Measurements from ENCODE around the gene TGFB1.

TGFB1 gene

DNA sequence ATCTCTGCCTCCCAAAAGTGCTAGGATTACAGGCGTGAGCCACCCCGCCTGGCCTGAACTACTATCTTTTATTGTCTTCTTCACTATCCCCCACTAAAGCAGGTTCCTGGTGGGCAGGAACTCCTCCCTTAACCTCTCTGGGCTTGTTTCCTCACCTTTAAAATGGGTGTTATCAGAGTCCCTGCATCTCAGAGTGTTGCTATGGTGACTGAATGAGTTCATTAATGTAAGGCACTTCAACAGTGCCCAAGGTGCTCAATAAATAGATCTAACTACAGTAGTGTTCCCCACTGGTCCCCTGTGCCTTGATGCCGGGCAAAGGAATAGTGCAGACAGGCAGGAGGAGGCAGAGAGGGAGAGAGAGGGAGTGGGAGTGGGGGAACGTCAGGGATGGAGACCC is 23.2 kb downstream of the TGFB1 start:
- no peak overlapping the region for H3K27ac ChIP-seq (ENCODE audit: low read depth in 2 of 2, low read length in 2 of 2)
- no peak overlapping the region for H3K9ac ChIP-seq (ENCODE audit: low read depth in 1 of 2, low read length in 2 of 2)
- H3K9me3 ChIP-seq (ENCODE audit: control insufficient read depth in 2 of 2, low read length in 2 of 2): no peaks in the 10 kb centered on the region

DNA sequence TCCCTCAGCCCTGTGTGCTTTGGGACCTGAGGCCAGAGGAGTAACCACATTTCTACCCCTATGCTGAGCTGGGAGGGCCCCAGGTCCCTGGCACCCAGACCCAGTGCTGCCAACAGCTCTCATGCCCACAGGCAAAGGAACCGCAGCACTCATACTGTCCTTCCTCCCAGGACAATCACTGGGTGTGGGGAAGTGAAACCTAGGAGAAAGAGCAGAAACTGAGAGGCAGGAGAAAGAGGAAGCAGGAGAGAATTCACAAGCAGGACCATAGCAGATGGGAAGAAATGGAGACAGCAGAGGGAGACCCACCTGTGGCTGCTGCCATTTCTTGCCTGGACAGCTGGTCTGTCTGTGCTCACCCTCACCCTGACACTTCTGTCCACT is 24.9 kb downstream of the TGFB1 start:
- H3K4me3 ChIP-seq (ENCODE audit: low read length in 2 of 2): peak overlapping the region in 1 of 2 donors; percentile 70
- H3K9ac ChIP-seq (ENCODE audit: low read depth in 1 of 2, low read length in 2 of 2): peak overlapping the region in 1 of 2 donors; percentile 6
- H3K4me1 ChIP-seq (ENCODE audit: control insufficient read depth in 2 of 2, insufficient read depth in 2 of 2, low read length in 2 of 2): peaks cover 48 to 49% of the 10 kb centered on the region in 2 donors
- H3K36me3 ChIP-seq (ENCODE audit: control insufficient read depth in 2 of 2, insufficient read depth in 2 of 2, low read length in 2 of 2): peaks cover 5 to 8% of the 10 kb centered on the region in 2 donors
- H3K9me3 ChIP-seq (ENCODE audit: control insufficient read depth in 2 of 2, low read length in 2 of 2): no peaks in the 10 kb centered on the region
- H3K27me3 ChIP-seq (ENCODE audit: control insufficient read depth in 2 of 2, insufficient read depth in 2 of 2, low read length in 2 of 2): peaks cover 4 to 13% of the 10 kb centered on the region in 2 donors
- peak overlapping the region; percentile 75 to 78 for H3K27ac ChIP-seq (ENCODE audit: low read depth in 2 of 2, low read length in 2 of 2)

More for the DNA sequence above, 23.2 kb downstream of the TGFB1 start:
- Histone ChIP-seq H3K4me1 (ENCODE audit: control insufficient read depth in 2 of 2, insufficient read depth in 2 of 2, low read length in 2 of 2) (peaks cover 37 to 41% of the 10 kb centered on the region in 2 donors), H3K4me3 (ENCODE audit: low read length in 2 of 2) (no peak overlapping the region), H3K36me3 (ENCODE audit: control insufficient read depth in 2 of 2, insufficient read depth in 2 of 2, low read length in 2 of 2) (peaks cover 5 to 8% of the 10 kb centered on the region in 2 donors), H3K27me3 (ENCODE audit: control insufficient read depth in 2 of 2, insufficient read depth in 2 of 2, low read length in 2 of 2) (peaks cover 4 to 13% of the 10 kb centered on the region in 2 donors)

DNA sequence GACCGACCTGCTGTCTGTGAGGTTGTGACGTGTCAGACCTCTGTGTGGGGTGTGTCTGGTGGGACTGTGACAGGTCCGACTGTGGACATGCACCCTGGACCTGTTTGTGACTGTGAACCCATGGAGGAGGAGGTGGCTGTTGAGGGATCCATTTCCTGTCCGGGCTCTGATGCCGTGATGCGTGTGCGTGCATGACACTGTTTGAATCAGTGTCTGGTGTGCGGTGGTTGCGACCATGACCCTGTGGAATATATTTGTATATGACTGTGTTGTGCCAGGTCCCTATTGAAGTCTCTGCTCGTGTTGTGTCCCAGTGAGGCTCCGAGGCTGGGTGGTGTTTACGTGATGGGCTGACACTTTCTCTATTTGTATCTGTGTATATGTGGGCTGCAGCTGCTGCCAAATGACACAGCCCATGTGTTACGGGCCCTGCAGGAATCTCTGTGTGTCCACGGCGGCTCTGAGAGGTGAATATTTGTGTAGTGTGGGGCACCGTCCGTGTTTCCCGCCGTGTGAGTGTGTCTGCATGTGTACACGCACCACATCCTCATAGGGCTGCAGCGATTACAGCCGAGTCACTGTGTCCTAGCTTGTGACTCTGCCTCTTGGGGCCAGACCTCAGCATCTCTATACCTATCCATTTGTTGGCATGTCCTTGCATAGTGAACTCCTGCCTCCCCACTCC is 25.4 kb downstream of the TGFB1 start:
- peaks cover 4 to 13% of the 10 kb centered on the region in 2 donors for H3K27me3 ChIP-seq (ENCODE audit: control insufficient read depth in 2 of 2, insufficient read depth in 2 of 2, low read length in 2 of 2)
- H3K9ac ChIP-seq (ENCODE audit: low read depth in 1 of 2, low read length in 2 of 2): peak overlapping the region; percentile 61 to 64
- no peaks in the 10 kb centered on the region for H3K9me3 ChIP-seq (ENCODE audit: control insufficient read depth in 2 of 2, low read length in 2 of 2)
- peak overlapping the region; percentile 75 to 78 for H3K27ac ChIP-seq (ENCODE audit: low read depth in 2 of 2, low read length in 2 of 2)
- H3K4me1 ChIP-seq (ENCODE audit: control insufficient read depth in 2 of 2, insufficient read depth in 2 of 2, low read length in 2 of 2): peaks cover 49 to 55% of the 10 kb centered on the region in 2 donors
- peak overlapping the region; percentile 57 to 70 for H3K4me3 ChIP-seq (ENCODE audit: low read length in 2 of 2)
- H3K36me3 ChIP-seq (ENCODE audit: control insufficient read depth in 2 of 2, insufficient read depth in 2 of 2, low read length in 2 of 2): peaks cover 5 to 8% of the 10 kb centered on the region in 2 donors

DNA sequence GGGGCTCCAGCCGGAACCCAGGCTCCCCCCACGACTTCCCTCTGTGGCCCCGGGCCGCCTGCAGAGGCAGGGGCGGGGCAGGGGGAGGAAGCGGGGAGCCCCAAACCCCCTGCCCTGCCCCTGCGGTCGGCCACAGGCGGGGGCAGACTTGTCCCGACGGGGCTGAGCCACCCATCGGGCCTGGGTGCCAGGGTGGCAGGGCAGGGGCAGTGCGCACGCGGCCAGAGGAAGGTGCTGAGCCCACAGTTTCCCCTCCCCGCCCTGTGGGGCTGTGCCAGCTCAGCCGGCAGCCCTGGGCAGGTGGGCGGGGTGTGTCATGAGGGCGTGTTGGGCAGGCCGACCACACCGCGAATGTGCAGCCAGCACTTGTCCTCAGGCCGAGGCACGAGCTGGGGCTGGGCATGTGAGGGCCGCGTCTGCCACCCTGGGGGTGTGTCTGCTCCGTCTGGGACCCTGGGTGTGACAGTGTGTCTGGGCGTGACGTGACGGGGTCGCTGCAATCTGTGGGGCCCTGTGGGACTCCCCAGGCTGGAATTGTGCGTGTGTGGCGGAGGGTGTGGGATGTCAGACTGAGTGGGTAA is 26.1 kb downstream of the TGFB1 start:
- peak overlapping the region; percentile 57 to 70 for H3K4me3 ChIP-seq (ENCODE audit: low read length in 2 of 2)
- H3K4me1 ChIP-seq (ENCODE audit: control insufficient read depth in 2 of 2, insufficient read depth in 2 of 2, low read length in 2 of 2): peaks cover 55 to 61% of the 10 kb centered on the region in 2 donors
- no peaks in the 10 kb centered on the region for H3K9me3 ChIP-seq (ENCODE audit: control insufficient read depth in 2 of 2, low read length in 2 of 2)
- H3K27ac ChIP-seq (ENCODE audit: low read depth in 2 of 2, low read length in 2 of 2): peak overlapping the region; percentile 75 to 78
- H3K9ac ChIP-seq (ENCODE audit: low read depth in 1 of 2, low read length in 2 of 2): peak overlapping the region; percentile 63 to 64
- peaks cover 4 to 13% of the 10 kb centered on the region in 2 donors for H3K27me3 ChIP-seq (ENCODE audit: control insufficient read depth in 2 of 2, insufficient read depth in 2 of 2, low read length in 2 of 2)
- H3K36me3 ChIP-seq (ENCODE audit: control insufficient read depth in 2 of 2, insufficient read depth in 2 of 2, low read length in 2 of 2): peaks cover 5 to 8% of the 10 kb centered on the region in 2 donors

DNA sequence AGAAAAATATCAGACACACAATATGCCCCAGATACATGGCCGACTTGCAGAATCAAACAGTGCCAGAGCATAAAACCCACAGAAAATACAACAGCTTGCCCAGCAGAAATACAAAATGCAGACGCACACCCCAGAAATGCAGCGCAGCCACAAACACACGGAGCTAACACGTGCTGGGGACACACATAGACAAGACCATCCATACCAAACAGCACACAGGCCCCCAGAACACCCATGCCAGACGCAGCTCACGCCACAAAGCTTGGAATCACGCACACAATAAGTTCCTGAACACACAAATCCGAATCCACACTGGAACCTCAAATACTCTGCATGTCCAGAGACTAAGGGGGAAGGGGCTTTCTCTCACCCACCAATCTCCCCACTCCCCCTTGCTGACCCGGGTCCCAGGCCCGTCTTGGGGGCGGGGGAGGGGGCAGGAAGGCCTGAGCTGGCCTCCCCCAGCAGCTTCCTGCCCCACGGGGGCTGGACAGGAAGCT is 26.6 kb downstream of the TGFB1 start:
- H3K4me3 ChIP-seq (ENCODE audit: low read length in 2 of 2): peak overlapping the region; percentile 44 to 70
- peaks cover 57 to 62% of the 10 kb centered on the region in 2 donors for H3K4me1 ChIP-seq (ENCODE audit: control insufficient read depth in 2 of 2, insufficient read depth in 2 of 2, low read length in 2 of 2)
- peak overlapping the region; percentile 63 to 64 for H3K9ac ChIP-seq (ENCODE audit: low read depth in 1 of 2, low read length in 2 of 2)
- H3K9me3 ChIP-seq (ENCODE audit: control insufficient read depth in 2 of 2, low read length in 2 of 2): no peaks in the 10 kb centered on the region
- H3K36me3 ChIP-seq (ENCODE audit: control insufficient read depth in 2 of 2, insufficient read depth in 2 of 2, low read length in 2 of 2): peaks cover 10% of the 10 kb centered on the region in 2 donors
- H3K27ac ChIP-seq (ENCODE audit: low read depth in 2 of 2, low read length in 2 of 2): peak overlapping the region; percentile 75 to 78
- peaks cover 4 to 13% of the 10 kb centered on the region in 2 donors for H3K27me3 ChIP-seq (ENCODE audit: control insufficient read depth in 2 of 2, insufficient read depth in 2 of 2, low read length in 2 of 2)

DNA sequence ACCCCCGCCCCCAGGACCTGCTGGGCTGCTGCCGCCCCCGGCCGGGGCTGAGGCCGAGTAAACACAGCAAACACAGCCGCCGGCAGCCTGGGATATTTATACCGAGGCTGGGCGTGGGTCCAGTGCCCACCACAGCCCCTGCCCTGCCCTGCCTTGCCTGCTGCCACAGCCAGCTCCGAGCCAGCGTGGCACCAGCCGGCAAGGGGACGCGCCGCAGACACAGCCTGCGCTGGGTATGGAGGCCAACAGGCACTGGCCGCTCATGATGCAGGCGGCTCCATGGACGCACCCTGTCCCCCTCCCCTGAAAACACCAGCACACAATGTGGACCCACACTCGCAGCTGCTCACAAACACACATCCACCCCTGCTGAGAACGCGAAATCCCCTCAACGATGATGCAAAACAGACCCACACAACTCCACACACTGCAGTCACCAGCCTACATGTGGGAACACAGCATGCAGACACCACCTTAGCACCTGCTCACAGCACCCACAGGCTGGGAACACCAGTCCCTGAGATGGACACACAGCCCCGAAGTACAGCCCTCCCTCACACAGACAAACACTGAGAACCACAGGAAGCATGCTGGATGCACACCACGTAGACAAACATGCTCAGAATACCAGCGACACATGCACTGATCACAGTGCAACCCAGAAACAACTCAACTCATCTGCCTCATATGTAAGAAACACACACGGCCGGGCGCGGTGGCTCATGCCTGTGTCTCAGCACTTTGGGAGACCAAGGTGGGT is 27.6 kb downstream of the TGFB1 start:
- Histone ChIP-seq H3K36me3 (ENCODE audit: control insufficient read depth in 2 of 2, insufficient read depth in 2 of 2, low read length in 2 of 2) (peaks cover 3 to 12% of the 10 kb centered on the region in 2 donors), H3K27ac (ENCODE audit: low read depth in 2 of 2, low read length in 2 of 2) (peak overlapping the region; percentile 75 to 83), H3K9ac (ENCODE audit: low read depth in 1 of 2, low read length in 2 of 2) (peak overlapping the region; percentile 40 to 47), H3K4me1 (ENCODE audit: control insufficient read depth in 2 of 2, insufficient read depth in 2 of 2, low read length in 2 of 2) (peaks cover 55 to 62% of the 10 kb centered on the region in 2 donors), H3K9me3 (ENCODE audit: control insufficient read depth in 2 of 2, low read length in 2 of 2) (no peaks in the 10 kb centered on the region), H3K4me3 (ENCODE audit: low read length in 2 of 2) (peak overlapping the region; percentile 10 to 48), H3K27me3 (ENCODE audit: control insufficient read depth in 2 of 2, insufficient read depth in 2 of 2, low read length in 2 of 2) (peaks cover 4 to 13% of the 10 kb centered on the region in 2 donors)

DNA sequence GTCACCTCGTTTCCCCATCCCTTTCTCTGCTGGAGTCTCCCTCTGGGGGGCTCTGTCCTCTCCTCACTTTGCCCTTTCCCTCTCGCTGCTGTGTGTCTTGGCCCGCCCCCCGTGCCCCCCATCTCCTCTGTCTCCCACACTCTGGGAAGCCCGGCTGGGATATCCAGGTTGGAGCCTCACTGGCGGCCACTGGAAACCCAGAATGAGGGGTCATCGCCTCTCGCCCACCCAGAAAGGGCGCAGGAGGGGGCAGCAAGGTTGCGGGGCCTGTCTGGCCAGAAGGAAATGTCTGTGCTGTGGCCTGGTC is 28.1 kb downstream of the TGFB1 start:
- peaks cover 7 to 16% of the 10 kb centered on the region in 2 donors for H3K36me3 ChIP-seq (ENCODE audit: control insufficient read depth in 2 of 2, insufficient read depth in 2 of 2, low read length in 2 of 2)
- peaks cover 54 to 62% of the 10 kb centered on the region in 2 donors for H3K4me1 ChIP-seq (ENCODE audit: control insufficient read depth in 2 of 2, insufficient read depth in 2 of 2, low read length in 2 of 2)
- H3K4me3 ChIP-seq (ENCODE audit: low read length in 2 of 2): peak overlapping the region in 1 of 2 donors; percentile 10
- H3K27ac ChIP-seq (ENCODE audit: low read depth in 2 of 2, low read length in 2 of 2): peak overlapping the region; percentile 75 to 83
- H3K9ac ChIP-seq (ENCODE audit: low read depth in 1 of 2, low read length in 2 of 2): peak overlapping the region in 1 of 2 donors; percentile 40
- no peaks in the 10 kb centered on the region for H3K9me3 ChIP-seq (ENCODE audit: control insufficient read depth in 2 of 2, low read length in 2 of 2)
- H3K27me3 ChIP-seq (ENCODE audit: control insufficient read depth in 2 of 2, insufficient read depth in 2 of 2, low read length in 2 of 2): peaks cover 4 to 13% of the 10 kb centered on the region in 2 donors

DNA sequence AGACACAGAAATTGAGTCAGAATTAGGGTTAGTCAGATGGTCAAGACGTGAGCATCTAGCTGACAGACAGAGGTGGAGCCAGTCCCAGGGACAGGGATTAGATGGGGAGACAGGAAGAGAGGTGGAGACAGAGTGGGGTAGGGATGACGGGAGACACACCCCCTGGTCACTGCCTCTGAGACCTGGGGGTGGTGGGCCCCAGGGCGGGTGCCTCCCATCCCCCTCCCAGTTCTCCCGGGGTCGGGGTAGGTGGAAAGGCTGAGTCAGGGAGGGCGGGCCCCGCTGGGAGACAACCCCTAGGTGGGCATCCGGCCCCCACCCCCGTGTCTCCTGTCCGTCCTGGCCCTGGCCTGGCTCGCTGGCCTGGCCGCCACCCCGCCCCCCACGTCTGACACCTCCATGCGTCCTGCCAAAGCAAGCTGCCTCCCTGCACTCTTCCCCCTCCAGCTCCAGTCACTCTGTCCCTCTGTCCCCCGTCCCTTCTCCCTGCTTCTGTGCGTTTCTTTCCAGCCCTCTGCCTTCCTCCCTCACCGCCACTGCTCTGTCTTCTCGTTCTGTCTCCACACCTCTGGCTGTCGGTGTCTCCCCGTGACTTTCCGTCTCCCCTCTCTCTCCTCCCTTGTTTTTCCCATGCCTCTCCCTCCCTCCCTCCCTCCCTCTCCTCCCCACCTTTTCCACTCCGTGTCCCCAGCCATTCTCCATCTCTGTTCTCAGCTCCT is 28.6 kb downstream of the TGFB1 start:
- H3K27me3 ChIP-seq (ENCODE audit: control insufficient read depth in 2 of 2, insufficient read depth in 2 of 2, low read length in 2 of 2): peaks cover 4 to 13% of the 10 kb centered on the region in 2 donors
- no peak overlapping the region for H3K4me3 ChIP-seq (ENCODE audit: low read length in 2 of 2)
- peaks cover 54 to 62% of the 10 kb centered on the region in 2 donors for H3K4me1 ChIP-seq (ENCODE audit: control insufficient read depth in 2 of 2, insufficient read depth in 2 of 2, low read length in 2 of 2)
- H3K36me3 ChIP-seq (ENCODE audit: control insufficient read depth in 2 of 2, insufficient read depth in 2 of 2, low read length in 2 of 2): peaks cover 12 to 20% of the 10 kb centered on the region in 2 donors
- no peaks in the 10 kb centered on the region for H3K9me3 ChIP-seq (ENCODE audit: control insufficient read depth in 2 of 2, low read length in 2 of 2)
- no peak overlapping the region for H3K9ac ChIP-seq (ENCODE audit: low read depth in 1 of 2, low read length in 2 of 2)
- H3K27ac ChIP-seq (ENCODE audit: low read depth in 2 of 2, low read length in 2 of 2): peak overlapping the region; percentile 75 to 83

DNA sequence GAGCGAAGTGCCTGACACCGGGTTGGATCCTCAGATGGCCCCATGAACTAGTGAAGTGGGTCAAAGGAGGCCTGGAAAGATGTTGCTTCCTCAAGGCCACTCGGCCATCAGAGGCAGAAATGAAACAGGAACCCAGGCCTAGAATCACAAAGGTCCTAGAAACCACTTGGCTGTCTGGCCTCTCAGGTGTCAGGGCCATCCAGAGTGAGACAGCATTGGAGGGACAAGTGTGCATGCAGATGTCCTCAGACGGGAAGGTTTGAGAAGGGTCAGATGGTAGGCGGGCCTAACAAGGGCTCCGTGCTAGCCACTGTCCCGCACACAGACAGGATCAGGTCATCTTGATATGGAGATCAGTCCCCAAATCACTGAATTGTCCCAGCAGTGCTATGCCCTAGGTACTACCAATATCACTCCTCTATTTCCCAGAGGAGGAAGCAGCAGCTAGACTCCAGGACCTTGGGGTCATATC is 29.5 kb downstream of the TGFB1 start:
- peak overlapping the region; percentile 75 to 83 for H3K27ac ChIP-seq (ENCODE audit: low read depth in 2 of 2, low read length in 2 of 2)
- H3K9ac ChIP-seq (ENCODE audit: low read depth in 1 of 2, low read length in 2 of 2): peak overlapping the region in 1 of 2 donors; percentile 8
- H3K36me3 ChIP-seq (ENCODE audit: control insufficient read depth in 2 of 2, insufficient read depth in 2 of 2, low read length in 2 of 2): peaks cover 17 to 27% of the 10 kb centered on the region in 2 donors
- no peaks in the 10 kb centered on the region for H3K9me3 ChIP-seq (ENCODE audit: control insufficient read depth in 2 of 2, low read length in 2 of 2)
- H3K4me3 ChIP-seq (ENCODE audit: low read length in 2 of 2): no peak overlapping the region
- H3K27me3 ChIP-seq (ENCODE audit: control insufficient read depth in 2 of 2, insufficient read depth in 2 of 2, low read length in 2 of 2): peaks cover 4 to 13% of the 10 kb centered on the region in 2 donors
- H3K4me1 ChIP-seq (ENCODE audit: control insufficient read depth in 2 of 2, insufficient read depth in 2 of 2, low read length in 2 of 2): peaks cover 54 to 62% of the 10 kb centered on the region in 2 donors
